HepG2 (cell line): ENCODE data around the gene ZNF618.

ENCODE experiments used
- CTCF ChIP-seq: sonication (generic); formaldehyde crosslinking; IDR thresholded peaks from 2 replicates; pipeline ENCODE4 v1.5.0; 2020; ENCODE audit warnings: mild to moderate bottlenecking, missing genetic modification reagents, moderate library complexity
- DBP ChIP-seq: sonication (generic); formaldehyde crosslinking; IDR thresholded peaks from 2 replicates; pipeline ENCODE4 v1.4.0; 2020; ENCODE audit warnings: missing genetic modification reagents; ENCODE audit errors: not compliant biosample characterization
- EEA1 ChIP-seq: sonication (generic); formaldehyde crosslinking; IDR thresholded peaks from 2 replicates; pipeline ENCODE4 v1.5.1; 2020; ENCODE audit warnings: mild to moderate bottlenecking, missing genetic modification reagents, borderline replicate concordance
- JUNB ChIP-seq: sonication (generic); formaldehyde crosslinking; IDR thresholded peaks from 2 replicates; pipeline ENCODE4 v1.8.0; 2022; ENCODE audit warnings: missing genetic modification reagents, mild to moderate bottlenecking, borderline replicate concordance
- RNF2 ChIP-seq: fragments of 450-650 bp; conservative IDR thresholded peaks from 2 replicates; pipeline ENCODE4 v1.6.1; 2016; ENCODE audit warnings: low read depth
- SNRNP70 ChIP-seq: fragments of 200-400 bp; formaldehyde crosslinking; IDR thresholded peaks from 2 replicates; pipeline ENCODE4 v1.6.1; 2017; ENCODE audit warnings: mild to moderate bottlenecking, low read depth, low read length, moderate library complexity
- TCF12 ChIP-seq, 2 experiments: fragments of 450-650 bp in 1 of 2; sonication (generic) in 1 of 2; formaldehyde crosslinking in 1 of 2; IDR thresholded peaks; 2 replicates each; pipeline versions ENCODE4 v1.6.1 to v1.8.0; 2017 to 2022; ENCODE audit warnings: antibody characterized with exemption in 1 of 2, mild to moderate bottlenecking in 1 of 2, missing genetic modification reagents in 1 of 2, moderate library complexity in 1 of 2
- ZFP37 ChIP-seq: sonication (generic); formaldehyde crosslinking; IDR thresholded peaks from 2 replicates; pipeline ENCODE4 v1.4.0; 2020; ENCODE audit warnings: missing genetic modification reagents, borderline replicate concordance
- ZHX2 ChIP-seq, 2 experiments: sonication (generic) in 1 of 2; formaldehyde crosslinking in 1 of 2; IDR thresholded peaks; 2 replicates each; pipeline versions ENCODE4 v1.6.1 to v1.9.0; 2014 to 2022; ENCODE audit warnings: antibody characterized with exemption in 1 of 2, borderline replicate concordance in 1 of 2, inconsistent platforms in 1 of 2, low read depth in 1 of 2, missing genetic modification reagents in 1 of 2
- ZNF501 ChIP-seq: sonication (generic); formaldehyde crosslinking; IDR thresholded peaks from 2 replicates; pipeline ENCODE4 v1.5.1; 2020; ENCODE audit warnings: mild to moderate bottlenecking, moderate library complexity, missing genetic modification reagents
- TF ChIP-seq, protein P1 (sequence below): sonication (generic); formaldehyde crosslinking; IDR thresholded peaks from 2 replicates; pipeline ENCODE4 v1.4.0; 2020; ENCODE audit warnings: mild to moderate bottlenecking, missing genetic modification reagents
- TF ChIP-seq, protein P2 (sequence below), 2 experiments: fragments of 450-650 bp in 1 of 2; sonication (generic) in 1 of 2; formaldehyde crosslinking in 1 of 2; IDR thresholded peaks; 2 replicates each; pipeline versions ENCODE4 v1.6.1 to v1.8.0; 2016 to 2022; ENCODE audit warnings: antibody characterized with exemption in 1 of 2, mild to moderate bottlenecking in 1 of 2, missing genetic modification reagents in 1 of 2

DNA sequence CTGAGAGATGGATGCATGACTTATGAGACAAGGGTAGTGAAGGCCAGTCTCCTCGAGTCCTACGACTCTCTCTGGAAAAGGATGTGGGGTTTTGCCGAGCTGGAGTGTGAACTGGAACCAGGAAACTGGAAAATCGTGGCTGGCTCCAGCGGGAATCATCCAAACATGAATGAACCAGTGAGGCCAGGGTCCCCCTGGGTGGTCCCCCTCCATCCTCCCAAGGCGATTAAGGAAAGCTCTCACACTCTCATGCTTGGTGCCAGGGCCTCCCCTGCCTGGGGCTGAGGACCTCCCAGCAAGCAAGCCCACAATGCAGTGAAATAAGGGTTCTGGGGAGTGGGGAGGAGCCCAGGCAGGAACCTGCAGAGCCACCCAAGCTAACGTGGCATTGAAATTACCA lies 211.6 kb downstream of the ZNF618 start:
- TF ChIP-seq DBP (CRISPR knock-in tag), result no peak
- TF ChIP-seq, protein P1, sequence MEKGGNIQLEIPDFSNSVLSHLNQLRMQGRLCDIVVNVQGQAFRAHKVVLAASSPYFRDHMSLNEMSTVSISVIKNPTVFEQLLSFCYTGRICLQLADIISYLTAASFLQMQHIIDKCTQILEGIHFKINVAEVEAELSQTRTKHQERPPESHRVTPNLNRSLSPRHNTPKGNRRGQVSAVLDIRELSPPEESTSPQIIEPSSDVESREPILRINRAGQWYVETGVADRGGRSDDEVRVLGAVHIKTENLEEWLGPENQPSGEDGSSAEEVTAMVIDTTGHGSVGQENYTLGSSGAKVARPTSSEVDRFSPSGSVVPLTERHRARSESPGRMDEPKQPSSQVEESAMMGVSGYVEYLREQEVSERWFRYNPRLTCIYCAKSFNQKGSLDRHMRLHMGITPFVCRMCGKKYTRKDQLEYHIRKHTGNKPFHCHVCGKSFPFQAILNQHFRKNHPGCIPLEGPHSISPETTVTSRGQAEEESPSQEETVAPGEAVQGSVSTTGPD, result no peak
- TF ChIP-seq EEA1 (CRISPR knock-in tag), result no peak
- no peak for TF ChIP-seq RNF2
- TF ChIP-seq ZHX2 (IDR thresholded peaks at IDR 0.05; ENCODE audit: low read depth), result no peak
- no peak for TF ChIP-seq ZHX2 (CRISPR knock-in tag; IDR thresholded peaks at IDR 0.05; ENCODE audit: borderline replicate concordance)
- TF ChIP-seq CTCF (CRISPR knock-in tag), result no peak
- no peak for TF ChIP-seq ZNF501
- TF ChIP-seq SNRNP70, result no peak
- TF ChIP-seq JUNB (CRISPR knock-in tag), result no peak
- TF ChIP-seq ZFP37 (CRISPR knock-in tag), result no peak
- TF ChIP-seq, protein P2, sequence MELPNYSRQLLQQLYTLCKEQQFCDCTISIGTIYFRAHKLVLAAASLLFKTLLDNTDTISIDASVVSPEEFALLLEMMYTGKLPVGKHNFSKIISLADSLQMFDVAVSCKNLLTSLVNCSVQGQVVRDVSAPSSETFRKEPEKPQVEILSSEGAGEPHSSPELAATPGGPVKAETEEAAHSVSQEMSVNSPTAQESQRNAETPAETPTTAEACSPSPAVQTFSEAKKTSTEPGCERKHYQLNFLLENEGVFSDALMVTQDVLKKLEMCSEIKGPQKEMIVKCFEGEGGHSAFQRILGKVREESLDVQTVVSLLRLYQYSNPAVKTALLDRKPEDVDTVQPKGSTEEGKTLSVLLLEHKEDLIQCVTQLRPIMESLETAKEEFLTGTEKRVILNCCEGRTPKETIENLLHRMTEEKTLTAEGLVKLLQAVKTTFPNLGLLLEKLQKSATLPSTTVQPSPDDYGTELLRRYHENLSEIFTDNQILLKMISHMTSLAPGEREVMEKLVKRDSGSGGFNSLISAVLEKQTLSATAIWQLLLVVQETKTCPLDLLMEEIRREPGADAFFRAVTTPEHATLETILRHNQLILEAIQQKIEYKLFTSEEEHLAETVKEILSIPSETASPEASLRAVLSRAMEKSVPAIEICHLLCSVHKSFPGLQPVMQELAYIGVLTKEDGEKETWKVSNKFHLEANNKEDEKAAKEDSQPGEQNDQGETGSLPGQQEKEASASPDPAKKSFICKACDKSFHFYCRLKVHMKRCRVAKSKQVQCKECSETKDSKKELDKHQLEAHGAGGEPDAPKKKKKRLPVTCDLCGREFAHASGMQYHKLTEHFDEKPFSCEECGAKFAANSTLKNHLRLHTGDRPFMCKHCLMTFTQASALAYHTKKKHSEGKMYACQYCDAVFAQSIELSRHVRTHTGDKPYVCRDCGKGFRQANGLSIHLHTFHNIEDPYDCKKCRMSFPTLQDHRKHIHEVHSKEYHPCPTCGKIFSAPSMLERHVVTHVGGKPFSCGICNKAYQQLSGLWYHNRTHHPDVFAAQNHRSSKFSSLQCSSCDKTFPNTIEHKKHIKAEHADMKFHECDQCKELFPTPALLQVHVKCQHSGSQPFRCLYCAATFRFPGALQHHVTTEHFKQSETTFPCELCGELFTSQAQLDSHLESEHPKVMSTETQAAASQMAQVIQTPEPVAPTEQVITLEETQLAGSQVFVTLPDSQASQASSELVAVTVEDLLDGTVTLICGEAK (IDR thresholded peaks at IDR 0.05), result no peak
- TF ChIP-seq, protein P2 (CRISPR knock-in tag; IDR thresholded peaks at IDR 0.05), result no peak
- no peak for TF ChIP-seq TCF12 (IDR thresholded peaks at IDR 0.05)
- no peak for TF ChIP-seq TCF12 (CRISPR knock-in tag; IDR thresholded peaks at IDR 0.05)
